OCI-LY7 (cell line): ENCODE results near the gene MTHFSD. TPM values are rescaled to one million over a fixed set of nuclear protein-coding genes. Genes with fewer than 3 reads are reported as not detected.

Source experiments
- BruUV-seq: library from RNA; stranded (reverse); fragments of 400-500 nt; replicated peaks from 2 replicates; lab custom pipeline; 2021; lab: Mats Ljungman, UMichigan
- CTCF ChIA-PET: fragments of 300-600 bp; sonication (Branson Sonifier 250); formaldehyde crosslinking; loops from one replicate; lab custom pipeline; 2022; ENCODE audit warnings: antibody characterized with exemption; ENCODE audit not compliant: unreplicated experiment; lab: Charles Lee
- POLR2A ChIA-PET: fragments of 300-600 bp; sonication (Branson Sonifier 250); formaldehyde crosslinking; loops from one replicate; lab custom pipeline; 2022; ENCODE audit warnings: antibody characterized with exemption; lab: Charles Lee
- DNase-seq: peaks from one replicate; pipeline ENCODE4 v3.0.0-alpha.2; 2015; ENCODE audit warnings: low spot score
- H2AFZ ChIP-seq: fragments of 200-600 bp; sonication (generic), shearing (Covaris generic); 2 replicates; pipeline ENCODE4 v1.6.1; 2014; ENCODE audit warnings: mild to moderate bottlenecking, antibody characterized with exemption, low read length, moderate library complexity
- H3K27ac ChIP-seq: fragments of 200-600 bp; sonication (generic); 2 replicates; pipeline ENCODE4 v1.5.1; 2014; ENCODE audit warnings: mixed run types, low read depth, mild to moderate bottlenecking, moderate library complexity, low read length, inconsistent platforms; ENCODE audit not compliant: poor library complexity, severe bottlenecking
- H3K36me3 ChIP-seq: fragments of 200-600 bp; sonication (generic); 2 replicates; pipeline ENCODE4 v1.6.1; 2014; ENCODE audit warnings: mild to moderate bottlenecking, antibody characterized with exemption, low read length, moderate library complexity, mixed read lengths; ENCODE audit not compliant: insufficient read depth
- H3K4me1 ChIP-seq: fragments of 200-600 bp; sonication (generic); 2 replicates; pipeline ENCODE4 v1.5.1; 2014; ENCODE audit warnings: mild to moderate bottlenecking, low read length; ENCODE audit not compliant: insufficient read depth, poor library complexity, severe bottlenecking
- H3K4me2 ChIP-seq: fragments of 200-600 bp; sonication (generic); 2 replicates; pipeline ENCODE4 v1.6.1; 2014; ENCODE audit warnings: mild to moderate bottlenecking, low read length
- H3K4me3 ChIP-seq: fragments of 200-600 bp; sonication (generic); 2 replicates; pipeline ENCODE4 v1.5.1; 2014; ENCODE audit warnings: mild to moderate bottlenecking, low read depth, low read length; ENCODE audit not compliant: poor library complexity, severe bottlenecking
- H3K79me2 ChIP-seq: fragments of 200-600 bp; sonication (generic); 2 replicates; pipeline ENCODE4 v1.6.1; 2016; ENCODE audit warnings: low read depth, mild to moderate bottlenecking, low read length, moderate library complexity, mixed read lengths; ENCODE audit not compliant: insufficient read depth
- H3K9me2 ChIP-seq: fragments of 200-600 bp; sonication (generic); 2 replicates; pipeline ENCODE4 v1.6.1; 2016; ENCODE audit warnings: mild to moderate bottlenecking, low read length, mixed read lengths; ENCODE audit not compliant: insufficient read depth
- H3K9me3 ChIP-seq: fragments of 200-600 bp; sonication (generic); 2 replicates; pipeline ENCODE4 v1.6.1; 2014; ENCODE audit warnings: mild to moderate bottlenecking, mixed run types, low read length, mixed read lengths
- H4K20me1 ChIP-seq: fragments of 200-600 bp; sonication (generic); 2 replicates; pipeline ENCODE4 v1.6.1; 2014; ENCODE audit warnings: mild to moderate bottlenecking, antibody characterized with exemption, low read length, moderate library complexity, mixed read lengths; ENCODE audit not compliant: insufficient read depth
- CTCF ChIP-seq: fragments of 200-600 bp; sonication (generic); conservative IDR thresholded peaks from 2 replicates; pipeline ENCODE4 v1.5.1; 2014; ENCODE audit warnings: mild to moderate bottlenecking, antibody characterized with exemption, low read length, moderate library complexity, mixed read lengths
- EZH2phosphoT487 ChIP-seq: fragments of 200-600 bp; sonication (generic); IDR thresholded peaks from 2 replicates; pipeline ENCODE4 v1.6.1; 2018; ENCODE audit warnings: low read depth, borderline replicate concordance, mild to moderate bottlenecking, mixed run types, antibody characterized with exemption, low read length, moderate library complexity, mixed read lengths
- intact Hi-C: fragments of 100-400 bp; cut with micrococcal nuclease; formaldehyde crosslinking; loops from one replicate; pipeline ENCODE4 v1.10.0; 2022; ENCODE audit not compliant: unreplicated experiment
- total RNA-seq, 2 experiments: library from RNA; depleted of rRNA in 1 of 2; stranded (reverse); fragments of >200 nt in 1 of 2; shearing (Covaris generic) in 1 of 2; gene quantifications; 2 replicates each; pipeline ENCODE4 v1.2.3, GENCODE V29; 2014 to 2022

Gene MTHFSD
- total RNA-seq, 2 experiments from 2014 or later, result 12.2 to 26.0 TPM

- no peak for TF ChIP-seq CTCF
- TF ChIP-seq EZH2phosphoT487, result no peak
- ChIA-PET POLR2A (interaction anchor here (0.5 kb wide), 1 partner anchor 783 kb away, joined by 3 read pairs; no protein-coding TSS in a partner anchor), CTCF (no interaction called here)
- BruUV-seq, result no TSS peak
- H3K9me2 ChIP-seq, result no peaks in the 10 kb centered on the region
- no peaks in the 10 kb centered on the region for H4K20me1 ChIP-seq
- no peak overlapping the region for H3K4me2 ChIP-seq
- H3K27ac ChIP-seq, result no peak overlapping the region
- no peaks in the 10 kb centered on the region for H3K9me3 ChIP-seq
- no peak overlapping the region for H2AFZ ChIP-seq
- H3K4me3 ChIP-seq, result no peak overlapping the region
- intact Hi-C loops, result no loop called here
- no peaks in the 10 kb centered on the region for H3K79me2 ChIP-seq
- H3K36me3 ChIP-seq, result peaks cover 5% of the 10 kb centered on the region
- DNase-seq, result no peak
- H3K4me1 ChIP-seq, result peaks cover 5% of the 10 kb centered on the region
These were observed 8.4 kb downstream of the MTHFSD start for GRCh38 chr16:86546638-86547013.

GRCh38 chr16:86545954-86546637, 8.9 kb downstream of the MTHFSD start:
- intact Hi-C loops, result no loop called here
- no TSS peak for BruUV-seq
- no peaks in the 10 kb centered on the region for H3K9me3 ChIP-seq
- no peak overlapping the region for H2AFZ ChIP-seq
- no peak overlapping the region for H3K4me3 ChIP-seq
- peaks cover 9% of the 10 kb centered on the region for H3K4me1 ChIP-seq
- H3K79me2 ChIP-seq, result no peaks in the 10 kb centered on the region
- ChIA-PET CTCF (no interaction called here), POLR2A (interaction anchor here (0.5 kb wide), 1 partner anchor 783 kb away, joined by 3 read pairs; no protein-coding TSS in a partner anchor)
- H3K36me3 ChIP-seq, result peaks cover 10% of the 10 kb centered on the region
- no peaks in the 10 kb centered on the region for H4K20me1 ChIP-seq
- TF ChIP-seq EZH2phosphoT487 (no peak), CTCF (no peak)
- no peak for DNase-seq
- no peak overlapping the region for H3K4me2 ChIP-seq
- H3K9me2 ChIP-seq, result no peaks in the 10 kb centered on the region
- no peak overlapping the region for H3K27ac ChIP-seq

- Histone ChIP-seq H2AFZ (no peak overlapping the region), H3K36me3 (peaks cover 16% of the 10 kb centered on the region), H3K4me2 (no peak overlapping the region), H3K79me2 (no peaks in the 10 kb centered on the region), H4K20me1 (no peaks in the 10 kb centered on the region), H3K9me3 (no peaks in the 10 kb centered on the region), H3K4me1 (peaks cover 14% of the 10 kb centered on the region), H3K4me3 (no peak overlapping the region), H3K9me2 (no peaks in the 10 kb centered on the region), H3K27ac (no peak overlapping the region)
- POLR2A ChIA-PET, result no interaction called here
- no TSS peak for BruUV-seq
- no peak for TF ChIP-seq CTCF
- TF ChIP-seq EZH2phosphoT487, result no peak
- CTCF ChIA-PET, result no interaction called here
- DNase-seq, result no peak
- intact Hi-C loops, result no loop called here
These were observed 9.6 kb downstream of the MTHFSD start for GRCh38 chr16:86545481-86545880.
